ENCODE results near the gene F7.

DNA sequence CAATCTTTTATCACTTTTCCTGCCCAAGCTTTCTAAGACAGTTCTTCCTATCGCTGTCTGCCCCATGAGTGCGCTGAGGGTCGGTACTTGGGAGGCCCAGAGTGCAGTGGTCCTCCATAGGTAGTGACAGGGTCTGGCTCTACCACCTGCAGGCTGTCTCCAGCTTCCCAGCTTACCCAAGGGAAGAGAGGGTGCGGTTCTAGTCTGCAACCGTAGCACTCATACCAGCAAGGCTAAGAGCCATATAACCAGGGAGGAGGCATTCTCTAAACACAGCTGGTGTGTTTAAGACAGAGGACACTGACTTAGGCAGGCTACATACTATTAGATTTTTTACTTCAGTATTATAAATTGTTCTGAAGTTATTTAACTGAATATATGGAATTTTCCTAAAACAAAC lies 61.1 kb downstream of the F7 start:
- TF ChIP-seq CTCF (IDR thresholded peaks at IDR 0.05) = no peak
- no peak for TF ChIP-seq POLR2A (IDR thresholded peaks at IDR 0.05)
- TF ChIP-seq POLR2AphosphoS5 (IDR thresholded peaks at IDR 0.05) = no peak
